ENCODE measurements around the gene ASB4. TPM values are rescaled to one million over a fixed set of nuclear protein-coding genes. Genes with fewer than 3 reads are reported as not detected.
"Not testable (repeated sequence)": the region's sequence is repeated elsewhere in the genome, so short reads cannot be mapped to it uniquely, and the experiment has no call there.

ASB4 gene
- total RNA-seq, 1 experiment from 2014 or later: 0.47 TPM

GRCh38 chr7:95478272-95479037, 7.3 kb upstream of the ASB4 start:
- DNase-seq (ENCODE audit: extremely low read depth, low read depth): no peak

DNA sequence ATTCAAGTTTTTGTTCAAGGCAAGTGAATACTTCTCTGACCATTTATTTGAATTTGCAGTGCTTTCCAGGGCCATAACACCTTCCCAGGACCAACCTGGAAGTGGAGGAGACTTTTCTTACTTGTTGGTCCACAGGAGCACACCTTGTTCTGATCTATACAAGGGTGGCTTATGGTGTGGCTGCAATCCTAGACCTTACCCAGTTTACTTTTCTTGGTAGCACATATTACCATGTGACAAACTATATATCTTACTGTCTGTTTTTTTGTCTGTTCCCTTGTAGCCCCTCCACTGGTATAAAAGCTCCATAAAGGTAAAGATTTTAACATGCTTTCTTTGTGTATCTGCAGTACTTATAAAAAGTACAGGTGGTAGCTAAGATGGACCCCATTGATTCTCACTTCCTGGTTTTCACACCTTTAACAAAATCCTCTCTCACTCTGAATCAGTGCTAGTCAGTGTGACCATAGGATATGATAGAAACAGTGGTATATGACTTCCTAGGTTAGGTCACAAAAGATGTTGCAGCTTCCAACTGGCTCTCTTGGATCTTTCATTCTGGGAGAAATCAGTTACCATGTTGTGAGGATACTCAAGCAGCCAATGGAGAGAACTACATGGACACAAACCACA, 5.6 kb upstream of the ASB4 start:
- no peak for DNase-seq (ENCODE audit: extremely low read depth, low read depth)

DNA sequence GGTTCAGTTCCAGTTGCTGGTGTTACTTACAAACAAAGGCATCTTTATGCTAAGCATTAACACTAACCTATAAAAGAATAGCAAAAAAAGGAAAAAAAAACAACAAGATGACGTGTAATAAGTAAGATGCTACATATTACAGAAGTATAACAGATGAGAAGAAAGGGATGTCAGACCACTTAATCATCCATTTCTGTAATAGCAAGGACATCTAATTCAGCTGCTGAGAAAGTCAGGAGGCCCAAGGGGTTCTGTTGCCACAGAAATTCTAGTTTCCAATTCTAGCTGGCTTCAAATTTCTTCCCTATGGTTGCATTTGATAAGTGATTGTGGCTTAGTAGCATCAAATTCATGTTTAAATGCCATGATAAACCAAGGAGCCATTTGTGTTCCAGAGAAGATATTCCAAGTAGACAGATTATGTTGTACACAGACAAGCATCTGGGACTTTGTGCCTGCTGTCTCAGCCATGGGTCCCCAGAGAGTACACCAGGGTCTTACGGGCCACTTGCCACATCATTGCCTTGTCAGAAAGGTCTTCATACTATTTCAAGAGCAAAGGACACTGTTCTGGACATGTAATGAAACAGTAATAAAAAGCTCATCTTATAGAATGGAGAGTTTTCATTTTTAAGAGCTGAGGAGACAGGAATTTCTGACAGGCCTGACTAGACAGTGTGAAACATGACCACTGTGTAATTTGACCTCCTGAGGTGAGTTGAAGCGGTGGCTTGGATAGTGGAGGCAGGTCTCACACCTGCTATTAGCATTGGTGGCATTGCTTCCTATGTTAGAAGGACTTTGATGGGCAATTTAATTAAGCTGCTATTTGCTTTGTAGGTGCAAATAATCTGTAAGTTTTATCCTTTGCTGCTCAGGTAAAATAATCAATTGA, 4.2 kb upstream of the ASB4 start:
- DNase-seq (ENCODE audit: extremely low read depth, low read depth): no peak

DNA sequence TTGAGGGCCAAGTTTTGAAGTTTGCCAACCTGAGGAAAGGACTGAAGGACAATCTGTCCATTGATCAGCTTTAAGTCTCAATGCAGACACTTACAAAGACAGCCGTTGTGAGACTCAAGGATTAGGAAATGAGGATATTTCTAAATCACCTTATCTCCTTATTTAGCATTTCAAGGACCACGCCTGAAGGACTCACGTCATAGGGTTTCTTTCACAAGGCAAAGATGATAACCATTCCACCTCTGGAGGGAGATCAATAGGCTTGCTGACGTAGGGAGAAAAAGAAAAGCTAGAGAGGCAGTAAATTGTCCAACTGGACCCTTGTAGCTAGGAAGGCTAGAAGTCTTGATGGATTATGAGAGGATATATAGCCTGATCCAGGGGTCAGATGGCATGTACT, 3.3 kb upstream of the ASB4 start:
- no peak for DNase-seq (ENCODE audit: extremely low read depth, low read depth)

DNA sequence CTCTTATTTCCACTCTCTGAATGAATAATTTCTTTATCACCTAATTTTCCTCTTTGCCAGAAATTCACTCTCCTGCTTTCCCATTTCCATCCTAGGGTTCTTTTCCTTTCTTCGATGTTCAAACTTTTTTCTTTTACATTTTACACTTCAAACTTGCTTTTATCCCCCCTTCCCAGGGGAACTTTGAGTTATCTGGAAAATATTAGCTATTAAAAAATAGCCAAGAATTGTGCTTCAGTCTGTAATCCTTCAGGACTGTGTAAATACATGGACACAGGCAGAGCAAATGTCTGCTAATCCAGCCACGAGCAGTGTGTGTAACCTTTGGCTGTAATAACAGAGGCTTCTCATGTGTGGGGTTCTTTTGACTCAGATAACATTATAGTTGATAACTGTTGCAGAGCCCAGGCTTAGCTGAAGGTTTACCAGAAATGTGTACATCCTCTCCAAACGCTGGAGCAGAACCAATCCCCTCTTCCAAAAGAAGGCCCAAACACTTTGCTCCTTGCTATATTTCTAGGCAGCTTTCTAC, 4.6 kb downstream of the ASB4 start:
- DNase-seq (ENCODE audit: extremely low read depth, low read depth): no peak

- DNase-seq (ENCODE audit: extremely low read depth, low read depth): no peak
Observed at GRCh38 chr7:95491201-95491600, 5.5 kb downstream of the ASB4 start.

DNA sequence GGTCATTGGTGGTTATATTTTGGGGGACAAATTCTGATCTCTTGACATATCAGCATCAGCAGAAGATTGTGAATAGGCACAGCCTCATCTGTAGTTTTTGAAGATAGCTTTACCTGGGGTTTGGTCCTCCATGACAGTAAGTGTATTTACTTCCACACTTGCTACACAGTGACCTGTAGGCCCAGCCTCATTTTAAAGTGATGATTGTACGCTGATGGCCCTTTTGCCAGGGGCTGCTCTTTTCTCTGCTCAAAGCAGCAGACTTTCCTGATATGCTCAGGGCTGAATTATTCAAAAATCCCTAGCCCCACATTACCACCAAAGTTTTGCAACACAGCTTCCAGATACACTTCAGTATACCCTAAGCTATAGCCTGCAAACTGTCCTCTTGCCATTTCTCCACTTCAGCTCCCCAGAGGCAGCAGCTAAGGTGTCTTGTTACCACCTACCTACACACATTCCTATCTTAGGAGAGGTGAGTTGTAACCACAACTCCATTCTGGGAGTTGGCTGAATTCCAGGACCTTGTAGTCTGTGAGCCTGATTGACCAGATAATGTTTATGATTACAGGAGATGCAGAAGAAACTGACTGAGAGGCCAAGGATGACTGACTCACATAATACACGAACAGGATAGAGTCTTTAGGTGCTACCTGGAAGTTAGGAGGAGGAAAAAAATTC, 6.0 kb downstream of the ASB4 start:
- no peak for DNase-seq (ENCODE audit: extremely low read depth, low read depth)

DNA sequence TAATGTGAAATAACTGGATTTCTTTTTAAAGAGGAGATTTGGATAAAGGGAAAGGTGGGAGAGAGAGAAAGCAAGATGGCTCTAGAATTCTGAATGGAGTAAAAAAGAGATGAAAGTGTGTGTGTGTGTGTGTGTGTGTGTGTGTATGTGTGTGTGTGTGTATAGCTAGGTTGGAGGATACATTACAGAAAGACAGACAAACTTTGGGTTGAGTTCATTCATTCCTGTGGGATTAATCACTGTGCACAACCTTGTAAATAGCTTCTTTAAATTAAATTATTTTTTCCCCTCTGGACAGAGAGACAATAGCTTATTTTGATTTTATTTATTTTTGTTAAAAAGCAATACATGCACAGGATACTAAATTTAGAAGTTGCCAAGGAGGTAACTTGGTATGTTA, 7.5 kb downstream of the ASB4 start:
- no peak for DNase-seq (ENCODE audit: extremely low read depth, low read depth)

GRCh38 chr7:95493844-95494243, 8.1 kb downstream of the ASB4 start:
- no peak for DNase-seq (ENCODE audit: extremely low read depth, low read depth)

GRCh38 chr7:95501261-95501832, 15.6 kb downstream of the ASB4 start:
- no peak for DNase-seq (ENCODE audit: extremely low read depth, low read depth)

DNA sequence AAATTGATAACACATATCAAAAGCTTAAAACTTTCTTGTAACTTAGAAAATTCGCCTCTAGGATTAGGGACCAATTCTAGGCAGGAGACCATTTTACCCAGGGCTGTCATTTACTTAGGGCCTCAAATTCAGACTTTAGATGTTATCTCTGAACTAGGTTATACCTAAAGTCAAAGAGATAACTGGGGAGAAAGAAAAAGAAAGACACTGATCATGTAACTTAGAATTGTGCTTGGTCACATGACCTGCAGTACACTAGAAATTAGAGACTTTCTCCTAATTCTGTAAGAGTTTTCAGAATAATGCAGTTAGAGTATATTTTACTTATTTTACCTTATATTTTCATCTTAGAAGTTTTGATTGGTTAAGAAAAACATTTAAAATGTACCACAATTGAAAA, 16.7 kb downstream of the ASB4 start:
- DNase-seq (ENCODE audit: extremely low read depth, low read depth): no peak

DNA sequence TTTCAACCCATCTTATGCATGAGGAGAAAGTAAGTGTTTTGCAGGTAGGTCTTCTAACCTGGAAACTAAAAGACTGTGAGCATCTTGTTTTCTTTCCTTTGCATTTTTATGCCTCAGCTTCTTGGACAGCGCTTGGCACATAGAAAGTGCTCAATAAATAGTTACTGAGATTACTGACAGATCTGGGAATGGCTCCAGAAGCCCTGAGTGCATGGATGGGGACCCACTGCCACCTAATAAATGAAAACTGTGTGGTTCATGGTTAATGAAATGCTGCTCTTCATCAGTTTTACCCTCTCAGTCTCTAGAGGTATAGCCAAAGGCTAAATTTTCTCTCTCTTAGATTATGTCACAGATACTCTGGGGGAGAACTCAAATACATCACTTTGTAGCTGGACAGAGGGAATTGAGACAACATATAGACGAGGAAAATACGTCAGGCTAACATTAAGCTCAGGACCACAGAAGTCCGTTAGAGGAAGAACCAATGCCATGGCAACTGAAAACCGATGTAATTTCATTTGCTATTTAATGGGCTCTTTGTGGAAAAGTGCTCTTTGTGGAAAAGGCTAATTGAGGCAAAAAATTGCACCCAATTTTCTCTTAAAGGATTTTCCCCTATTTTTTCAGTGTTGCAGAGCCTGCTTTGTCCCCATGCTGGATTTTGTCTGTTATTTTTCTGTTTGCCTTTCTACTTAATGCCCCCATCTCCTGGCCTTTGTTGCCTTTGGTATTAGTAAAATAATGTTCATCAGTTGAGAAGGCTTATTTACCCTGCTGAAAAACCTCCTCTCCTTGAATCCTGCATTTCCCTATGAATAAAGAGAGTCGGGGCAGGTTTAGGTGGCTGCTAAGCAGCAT, 17.8 kb downstream of the ASB4 start:
- DNase-seq (ENCODE audit: extremely low read depth, low read depth): no peak

- DNase-seq (ENCODE audit: extremely low read depth, low read depth): not testable (repeated sequence)
Observed at GRCh38 chr7:95504132-95504588, 18.4 kb downstream of the ASB4 start.

GRCh38 chr7:95508780-95509179, 23.0 kb downstream of the ASB4 start:
- no peak for DNase-seq (ENCODE audit: extremely low read depth, low read depth)

- no peak for DNase-seq (ENCODE audit: extremely low read depth, low read depth)
Observed at GRCh38 chr7:95509199-95509598, 23.5 kb downstream of the ASB4 start.

- peak; percentile 75 for DNase-seq (ENCODE audit: extremely low read depth, low read depth)
Observed at GRCh38 chr7:95511716-95512260, 26.0 kb downstream of the ASB4 start.

- DNase-seq (ENCODE audit: extremely low read depth, low read depth): no peak
Observed at GRCh38 chr7:95517458-95517857, 31.7 kb downstream of the ASB4 start.

DNA sequence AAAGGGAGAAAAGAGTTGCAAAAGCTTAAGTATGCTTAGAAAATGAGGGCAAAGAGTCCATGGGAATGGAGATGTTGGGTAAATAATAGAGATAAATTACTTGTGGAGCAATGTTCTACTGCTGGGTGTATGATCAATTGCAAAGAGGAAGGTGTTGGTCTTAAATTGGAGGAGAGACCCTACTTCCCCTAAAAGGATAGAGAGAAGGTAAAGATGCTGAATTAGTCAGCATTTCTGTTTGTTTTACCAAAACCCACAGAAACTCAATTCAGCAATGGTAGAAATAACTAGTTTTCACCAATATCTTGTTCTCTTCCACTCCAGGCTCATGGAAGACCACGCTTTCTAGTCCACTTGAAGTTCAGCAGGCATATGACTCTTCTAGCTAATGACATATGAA, 32.1 kb downstream of the ASB4 start:
- DNase-seq (ENCODE audit: extremely low read depth, low read depth): no peak

DNA sequence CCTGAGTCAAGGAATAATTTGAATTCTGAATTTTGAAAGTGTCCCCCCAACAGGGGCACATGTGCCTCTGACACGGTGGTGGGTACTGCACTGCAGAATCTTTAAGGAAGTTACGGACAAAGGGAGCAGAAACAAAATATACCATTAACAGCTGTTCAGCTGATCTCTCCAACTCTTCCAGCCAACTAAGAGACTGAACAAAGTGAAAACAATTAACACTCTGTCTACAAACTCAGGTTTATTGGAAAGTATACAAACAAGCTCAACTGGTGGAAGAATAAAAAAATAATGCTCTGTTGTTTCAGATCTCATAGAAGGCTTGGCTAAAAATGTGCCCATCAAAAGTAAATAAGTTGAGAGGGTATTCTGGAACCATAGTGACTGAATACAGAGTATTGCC, 34.4 kb downstream of the ASB4 start:
- DNase-seq (ENCODE audit: extremely low read depth, low read depth): no peak
